Measurements from ENCODE around the gene TPGS2.
"Not testable (repeated sequence)": the region's sequence is repeated elsewhere in the genome, so short reads cannot be mapped to it uniquely, and the experiment has no call there.

The TPGS2 gene, protein sequence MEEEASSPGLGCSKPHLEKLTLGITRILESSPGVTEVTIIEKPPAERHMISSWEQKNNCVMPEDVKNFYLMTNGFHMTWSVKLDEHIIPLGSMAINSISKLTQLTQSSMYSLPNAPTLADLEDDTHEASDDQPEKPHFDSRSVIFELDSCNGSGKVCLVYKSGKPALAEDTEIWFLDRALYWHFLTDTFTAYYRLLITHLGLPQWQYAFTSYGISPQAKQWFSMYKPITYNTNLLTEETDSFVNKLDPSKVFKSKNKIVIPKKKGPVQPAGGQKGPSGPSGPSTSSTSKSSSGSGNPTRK

DNA sequence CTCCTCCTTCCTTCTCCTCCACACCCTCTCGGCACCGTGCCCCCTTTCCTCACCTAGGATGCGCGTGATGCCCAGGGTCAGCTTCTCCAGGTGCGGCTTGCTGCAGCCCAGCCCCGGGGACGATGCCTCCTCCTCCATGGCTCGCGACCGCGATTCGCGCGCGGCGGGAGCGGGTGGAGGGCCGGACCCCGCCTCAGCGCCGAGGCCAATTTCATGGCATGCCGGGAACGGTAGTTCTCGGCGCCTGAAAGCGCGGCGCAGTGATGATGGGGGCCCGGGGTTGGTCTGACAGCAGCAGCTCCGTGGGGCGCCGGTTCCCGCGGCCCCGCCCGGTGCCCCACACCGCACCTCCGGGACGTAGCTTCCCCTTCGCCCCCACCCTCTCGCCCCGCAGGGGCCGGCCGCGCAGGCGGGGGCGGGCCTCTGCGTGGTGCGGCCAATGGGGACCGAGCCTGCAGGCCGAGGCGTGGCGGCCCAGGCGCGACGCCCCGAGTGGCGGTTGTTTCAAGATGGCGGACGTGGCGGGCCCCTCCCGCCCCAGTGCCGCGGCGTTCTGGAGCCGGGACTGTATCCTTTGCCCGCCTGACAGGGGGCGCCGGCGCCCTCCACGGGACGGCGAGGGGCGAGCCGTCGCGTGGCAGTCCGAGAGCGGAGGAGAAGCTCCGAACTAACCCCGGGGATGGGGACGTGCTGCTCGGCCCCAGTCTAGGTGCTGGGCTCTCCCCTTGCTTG, at the start of gene TPGS2, which contains the start of gene KIAA1328:
Gene TPGS2, minus strand, starts transcription at position 373 of the 732 bp plus-strand sequence. Its CDS starts 235 bp downstream, at position 138.
Gene KIAA1328, plus strand, starts transcription at position 498 of the 732 bp plus-strand sequence. Its CDS starts 12 bp downstream, at position 510.
- peak; percentile 87 for DNase-seq

DNA sequence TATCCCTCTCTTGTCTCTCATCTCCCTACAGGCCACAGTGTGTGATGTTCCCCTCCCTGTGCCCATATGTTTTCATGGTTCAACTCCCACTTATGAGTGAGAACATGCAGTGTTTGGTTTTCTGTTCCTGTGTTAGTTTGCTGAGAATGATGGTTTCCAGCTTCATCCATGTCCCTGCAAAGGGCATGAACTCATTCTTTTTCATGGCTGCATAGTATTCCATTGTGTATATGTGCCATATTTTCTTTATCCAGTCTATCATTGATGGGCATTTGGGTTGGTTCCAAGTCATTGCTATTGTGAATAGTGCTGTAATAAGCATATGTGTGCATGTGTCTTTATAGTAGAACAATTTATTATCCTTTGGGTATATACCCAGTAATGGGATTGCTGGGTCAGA, 45.0 kb upstream of the TPGS2 start:
- not testable (repeated sequence) for DNase-seq

DNA sequence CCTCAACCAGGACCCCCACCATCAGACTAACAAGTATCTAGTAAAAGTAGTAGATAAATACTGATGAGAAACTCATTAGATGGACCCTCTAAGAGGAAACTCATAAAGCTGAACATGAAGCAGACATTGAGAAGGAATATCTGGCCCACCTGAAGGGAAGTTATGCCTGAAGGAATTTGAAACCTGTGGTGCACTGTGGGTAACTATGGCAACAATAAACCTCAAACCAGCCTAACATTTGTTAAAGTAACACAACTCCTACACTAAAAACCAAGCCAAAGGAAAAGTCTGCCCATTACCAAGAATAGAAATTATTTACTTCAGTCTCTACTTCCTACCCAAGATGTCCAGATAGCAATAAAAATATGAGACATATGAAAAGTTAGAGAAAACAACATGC, 43.5 kb upstream of the TPGS2 start:
- no peak for DNase-seq

DNA sequence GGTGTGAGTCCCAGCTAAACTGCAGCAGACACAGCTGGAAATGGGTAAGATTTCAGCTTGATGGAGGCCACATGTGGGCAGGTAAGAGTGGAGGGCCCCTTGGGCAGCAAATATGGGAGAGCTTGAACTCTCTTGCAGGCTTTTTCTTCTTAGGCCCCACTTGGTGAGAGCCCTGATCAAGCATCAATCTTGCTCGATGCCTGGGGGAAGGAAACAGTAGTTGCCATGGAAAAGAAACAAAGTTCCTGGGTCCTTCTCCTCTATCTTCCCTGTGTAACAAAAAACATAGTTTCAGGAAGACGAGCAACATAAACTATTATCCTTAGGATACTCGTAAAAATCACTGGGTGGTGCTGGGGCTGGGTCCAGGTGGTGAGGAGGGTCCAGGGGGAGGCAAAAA, 43.0 kb upstream of the TPGS2 start:
- DNase-seq = no peak

DNA sequence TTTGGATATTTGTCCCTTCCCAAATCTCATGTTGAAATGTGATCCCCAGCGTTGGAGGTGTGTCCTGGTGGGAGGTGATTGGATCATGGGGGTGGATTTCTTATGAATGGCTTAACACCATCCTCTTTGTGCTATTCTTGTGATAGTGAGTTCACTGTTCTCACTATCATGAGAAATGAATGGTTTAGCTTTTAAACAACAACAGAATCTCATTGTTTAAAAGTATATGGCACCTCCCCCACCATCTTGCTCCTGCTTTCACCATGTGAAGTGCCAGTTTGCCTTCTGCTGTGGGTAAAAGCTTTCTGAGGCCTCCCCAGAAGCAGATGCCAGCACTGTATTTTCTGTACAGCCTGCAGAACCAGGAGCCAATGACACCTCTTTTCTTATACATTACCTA, 38.3 kb upstream of the TPGS2 start:
- DNase-seq = no peak

DNA sequence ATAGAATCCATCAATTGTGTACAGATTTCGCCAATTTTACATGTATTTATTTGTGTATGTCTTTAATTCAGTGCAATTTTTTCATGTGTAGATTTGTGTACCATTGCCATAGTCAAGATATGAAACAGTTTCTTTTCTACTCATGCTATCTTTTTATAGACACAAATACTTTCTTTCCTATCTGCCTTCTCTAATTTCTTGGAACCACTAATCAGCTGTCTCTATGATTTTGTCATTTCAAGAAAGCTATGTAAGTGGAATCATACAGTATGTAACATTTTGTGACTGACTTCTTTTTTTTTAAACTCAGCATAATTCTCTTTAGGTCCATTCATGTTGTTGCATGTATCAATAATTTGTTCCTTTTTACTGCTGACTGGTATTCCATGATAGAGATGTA, 33.4 kb upstream of the TPGS2 start:
- DNase-seq = no peak

DNA sequence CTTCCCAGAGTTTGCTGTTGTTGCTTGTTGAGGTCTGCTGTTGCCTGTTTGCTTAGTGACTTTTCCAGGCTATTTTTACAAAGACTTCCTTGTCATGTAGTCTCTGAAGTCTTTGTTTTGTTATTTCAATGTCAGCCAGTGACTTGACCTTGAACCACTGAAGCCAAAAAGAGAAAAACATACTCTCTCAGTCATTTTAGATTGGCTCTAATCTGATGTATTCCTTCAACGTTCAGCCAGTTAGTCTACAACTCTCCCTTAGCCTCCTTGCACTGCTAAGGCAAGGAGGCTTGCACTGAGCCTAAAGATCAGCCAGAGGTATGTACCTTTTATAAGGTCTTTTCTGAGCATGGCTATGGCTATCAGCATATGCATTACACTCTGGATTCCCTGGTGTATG, 28.0 kb upstream of the TPGS2 start:
- no peak for DNase-seq

DNA sequence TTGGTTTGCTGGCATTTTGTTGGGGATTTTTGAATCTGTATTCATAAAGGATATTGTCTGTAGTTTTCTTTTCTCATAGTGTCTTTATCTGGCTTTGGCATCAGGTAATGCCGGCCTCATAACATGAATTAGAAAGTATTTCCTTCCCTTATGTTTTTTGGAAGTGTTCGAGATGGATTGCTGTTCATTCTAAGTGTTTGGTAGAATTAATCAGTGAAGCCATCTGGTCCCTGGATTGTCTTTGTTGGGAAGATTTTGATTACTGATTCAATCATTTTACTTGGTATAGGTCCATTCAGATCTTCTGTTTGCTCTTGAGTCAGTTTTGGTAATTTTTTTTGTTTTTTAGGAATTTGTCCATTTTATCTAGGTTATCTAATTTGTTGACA, 22.4 kb upstream of the TPGS2 start:
- no peak for DNase-seq

DNA sequence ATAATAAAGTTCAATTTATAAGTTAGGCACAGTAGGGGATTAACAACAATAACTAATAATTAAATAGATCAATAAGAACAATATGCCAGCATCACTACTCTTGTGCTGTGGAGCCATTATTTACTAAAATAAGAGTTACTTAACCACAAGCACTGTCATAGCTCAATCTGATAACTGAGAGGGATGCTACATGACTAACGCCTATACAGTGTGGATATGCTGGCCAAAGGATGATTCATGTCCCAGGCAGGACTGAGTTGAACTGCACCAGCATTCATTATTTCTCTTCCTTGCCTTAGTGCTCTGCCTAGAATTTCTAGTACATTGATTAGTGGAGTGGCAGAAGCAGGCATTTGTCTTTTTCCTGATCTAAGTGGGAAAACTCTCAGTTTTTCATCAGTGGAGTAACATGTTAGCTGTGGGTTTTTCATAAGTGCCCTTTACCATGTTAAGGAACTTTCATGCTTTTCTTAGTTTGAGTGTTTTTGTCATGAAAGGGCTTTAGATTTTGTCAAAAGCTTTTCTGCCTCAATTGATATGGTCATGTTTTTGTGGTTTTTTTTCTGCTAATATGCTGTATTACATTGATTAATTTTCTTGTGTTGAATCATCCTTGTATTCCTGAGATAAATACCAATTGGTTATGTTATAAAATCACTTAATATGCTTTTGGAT, 21.9 kb upstream of the TPGS2 start:
- no peak for DNase-seq

DNA sequence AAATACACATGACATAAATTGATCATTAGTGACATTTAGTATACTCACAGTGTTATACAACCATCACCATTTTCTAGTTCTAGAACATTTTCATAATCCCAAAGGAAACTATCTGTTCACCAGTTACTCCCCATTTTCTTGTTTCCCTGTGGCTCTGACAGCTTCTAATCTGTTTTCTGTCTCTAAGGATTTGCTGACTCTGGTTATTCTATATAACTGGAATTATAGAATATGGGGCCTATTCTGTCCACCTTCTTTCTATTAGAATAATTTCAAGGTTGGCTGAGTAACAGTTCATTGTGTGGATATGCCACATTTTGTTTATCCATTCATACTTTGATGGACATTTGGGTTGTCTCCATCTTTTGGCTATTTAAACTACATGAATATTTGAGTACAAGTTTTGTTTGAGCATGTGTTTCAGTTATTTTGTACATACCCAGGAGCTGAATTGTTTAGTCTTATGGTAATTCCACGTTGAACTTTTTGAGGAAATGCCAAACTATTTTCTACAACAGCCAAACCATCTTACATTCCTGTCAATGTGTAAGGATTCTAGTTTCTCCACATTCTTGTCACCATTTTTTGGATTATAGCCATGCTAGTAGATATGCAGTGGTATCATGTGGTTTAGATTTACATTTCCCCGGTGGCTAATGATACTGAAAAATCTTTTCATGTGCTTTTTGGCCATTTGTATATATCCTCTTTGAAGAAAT, 20.6 kb upstream of the TPGS2 start:
- DNase-seq = no peak

DNA sequence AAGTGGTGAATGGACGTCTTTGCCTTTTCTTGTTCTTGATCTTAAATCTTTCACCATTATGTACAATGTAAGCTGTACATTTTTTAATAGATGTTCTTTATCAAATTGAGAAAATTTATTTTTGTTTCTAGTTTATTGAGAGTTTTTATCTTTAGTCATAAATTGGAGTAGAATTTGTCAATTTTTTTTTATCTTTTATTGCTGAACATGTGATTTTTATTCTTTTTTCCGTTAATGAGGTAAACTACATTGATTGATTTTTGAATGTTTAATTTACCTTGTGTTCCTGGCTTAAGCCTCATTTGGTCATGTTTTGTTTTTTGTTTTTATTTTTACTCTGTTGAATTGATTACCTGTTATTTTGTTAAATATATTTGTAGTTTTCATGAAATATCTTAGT, 19.8 kb upstream of the TPGS2 start:
- DNase-seq = no peak

DNA sequence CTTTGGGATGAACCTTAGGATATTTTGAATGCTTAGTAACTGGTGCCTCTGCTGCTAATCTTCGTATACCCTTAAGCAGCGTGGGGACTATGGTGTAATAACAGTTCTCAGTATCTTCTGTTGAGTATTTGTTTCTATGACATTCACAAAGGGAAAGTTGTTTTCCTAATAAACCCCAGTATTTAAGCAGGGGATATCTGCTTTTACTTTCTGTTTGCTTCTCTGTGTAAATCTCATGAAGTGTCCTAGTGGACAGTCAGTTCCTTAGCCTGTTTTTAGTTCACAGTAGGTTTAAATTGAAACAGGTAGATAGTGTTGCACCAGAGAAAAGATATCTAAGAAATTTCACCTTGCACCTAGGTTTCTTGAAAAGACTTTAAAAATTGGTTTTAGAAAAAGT, 15.0 kb upstream of the TPGS2 start:
- no peak for DNase-seq

DNA sequence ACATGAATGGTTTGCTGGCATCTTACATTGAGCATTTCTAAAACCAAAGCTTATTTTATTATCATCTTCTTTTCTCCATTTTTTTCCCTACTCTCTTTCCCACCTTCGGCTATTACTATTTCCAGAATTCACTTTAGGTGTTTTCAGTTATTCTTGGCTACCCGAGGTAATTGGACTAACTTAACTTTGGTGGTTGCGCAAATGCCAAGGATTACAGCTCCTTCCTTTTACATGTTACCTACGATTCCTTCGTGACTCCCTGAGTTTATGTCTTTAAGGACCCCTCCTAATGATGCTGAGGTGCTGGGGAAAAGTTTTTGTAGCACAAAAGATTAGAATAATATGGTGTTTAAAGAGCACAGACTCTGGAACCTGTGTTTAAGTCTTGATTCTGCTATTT, 14.4 kb upstream of the TPGS2 start:
- DNase-seq = no peak

DNA sequence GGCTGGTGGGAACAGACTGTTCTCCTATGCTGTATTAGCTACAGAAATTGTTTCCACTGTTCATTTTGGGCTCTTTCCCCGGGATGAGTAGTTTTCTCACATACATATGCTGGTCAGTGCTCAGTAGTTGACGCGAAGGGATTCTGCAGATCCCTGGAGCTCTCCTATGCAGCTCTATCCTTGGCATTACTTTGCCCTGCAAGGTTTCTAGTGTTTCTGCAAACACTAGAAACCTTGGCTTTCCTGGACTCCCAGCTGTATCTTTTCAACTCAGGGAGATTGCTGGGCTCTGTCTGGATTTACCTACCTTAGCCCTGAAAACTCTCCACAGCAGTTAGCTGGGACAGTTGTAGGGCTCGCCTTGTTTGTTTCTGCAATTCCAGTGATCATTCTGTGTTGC, 11.0 kb upstream of the TPGS2 start:
- no peak for DNase-seq

DNA sequence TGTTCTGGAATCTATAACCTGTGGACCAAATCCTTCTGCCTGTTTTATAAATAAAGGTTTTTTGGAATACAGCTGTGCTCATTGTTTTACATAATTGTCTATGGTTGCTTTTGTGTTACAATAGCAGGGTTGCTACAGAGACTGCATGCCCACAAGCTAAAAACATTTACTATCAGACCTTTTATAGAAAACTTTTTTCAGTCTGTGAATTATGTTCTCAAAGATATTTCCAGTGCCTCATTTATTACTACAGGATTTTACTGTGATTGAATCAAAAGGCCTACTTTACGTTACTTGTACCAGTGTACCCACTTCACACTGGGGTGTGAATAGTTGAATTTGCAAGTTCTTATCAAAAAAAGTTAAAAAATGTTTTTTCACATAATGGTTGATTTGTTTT, 7.1 kb upstream of the TPGS2 start:
- DNase-seq = no peak

DNA sequence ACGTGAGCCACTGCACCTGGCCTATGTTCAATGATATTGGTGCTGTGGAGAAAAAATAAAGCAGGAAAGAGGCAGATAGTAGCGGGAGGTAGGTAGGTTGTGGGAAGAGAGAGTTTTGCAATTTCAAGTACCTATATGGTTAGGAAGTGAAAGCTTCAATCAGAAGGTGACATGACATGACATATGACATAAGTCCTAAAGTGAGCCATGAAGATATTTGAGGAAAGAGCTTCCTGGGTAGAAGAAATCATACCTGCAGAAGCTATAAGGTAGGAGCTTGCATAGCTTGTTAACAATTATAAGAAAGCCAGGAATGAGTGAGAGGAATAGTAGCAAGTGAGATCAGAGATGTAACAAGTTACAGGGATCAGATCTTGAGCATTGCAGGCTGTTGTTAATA, 4.3 kb upstream of the TPGS2 start:
- no peak for DNase-seq

DNA sequence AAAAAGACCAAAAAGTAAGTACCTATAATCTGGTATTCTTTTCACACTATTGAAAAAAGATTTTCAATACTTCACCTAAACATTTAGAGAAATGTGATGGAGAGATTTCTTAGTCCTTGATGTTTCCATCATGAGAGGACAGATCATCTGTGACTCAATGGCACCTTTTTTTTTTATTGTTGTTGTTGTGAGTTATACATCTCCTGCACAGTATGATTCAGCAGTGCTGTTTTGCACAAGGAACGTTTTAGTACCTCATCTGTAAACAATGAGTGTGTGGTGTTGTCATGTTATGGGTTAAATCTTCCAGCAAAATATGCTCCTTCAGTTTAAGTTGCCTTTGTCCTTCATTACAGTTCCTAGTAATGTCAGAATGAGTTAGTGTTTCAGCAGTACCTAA, 2.3 kb upstream of the TPGS2 start:
- DNase-seq = no peak

DNA sequence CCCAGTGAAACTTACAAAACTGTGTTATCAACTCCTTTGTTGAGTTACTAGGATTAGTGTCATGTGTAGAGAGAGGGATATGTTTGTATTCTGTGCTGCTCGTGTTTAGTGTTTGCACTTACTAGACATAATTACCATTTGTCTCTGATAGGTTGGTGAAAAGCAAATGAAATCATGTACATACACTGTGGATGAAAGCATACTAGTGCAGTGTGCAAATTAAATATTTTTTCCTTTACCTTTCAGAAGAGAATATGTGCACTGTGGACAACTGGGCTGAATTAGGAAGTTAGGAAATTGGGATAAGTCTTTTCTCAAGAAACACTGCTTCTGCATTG, 1.3 kb upstream of the TPGS2 start:
- DNase-seq = no peak

DNA sequence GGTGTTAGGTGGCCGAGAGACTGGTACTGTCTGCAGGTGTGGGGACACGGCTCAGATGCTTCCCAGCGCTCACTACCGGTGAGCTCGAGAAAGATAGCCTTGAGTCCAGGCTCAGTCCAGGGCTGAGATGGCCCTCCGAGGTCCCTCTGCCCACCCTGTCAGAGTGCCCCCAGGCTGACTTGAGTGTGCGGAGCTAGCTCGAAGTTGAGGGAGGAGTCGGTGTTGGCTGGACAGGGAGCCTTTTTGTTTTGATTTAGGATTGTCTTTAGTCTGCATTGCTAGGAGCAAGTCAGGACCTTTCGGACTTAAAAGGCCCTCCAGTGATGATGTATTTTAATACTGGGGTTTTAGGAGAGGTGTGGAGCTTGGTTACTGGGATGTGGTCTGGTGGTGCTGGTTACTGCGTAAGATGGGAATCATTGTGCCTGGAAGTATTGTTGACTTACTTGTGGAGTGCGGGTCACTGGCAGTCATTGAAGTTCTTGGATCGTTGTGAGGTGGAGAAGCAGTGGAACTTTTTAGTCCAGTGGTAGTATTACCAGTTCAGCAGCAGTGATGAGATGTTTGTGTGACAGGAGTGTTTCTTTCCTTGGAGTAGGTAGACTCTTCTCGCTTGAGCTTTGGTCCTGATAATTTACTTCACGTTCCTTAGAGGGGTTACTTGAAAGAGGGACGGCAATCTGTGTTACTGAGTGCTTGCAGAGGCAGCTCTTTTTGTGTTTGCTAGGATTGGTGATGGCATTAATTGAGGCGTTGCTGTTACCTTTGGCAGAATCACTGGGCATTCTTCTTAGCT, 758 bp upstream of the TPGS2 start:
- DNase-seq = no peak

DNA sequence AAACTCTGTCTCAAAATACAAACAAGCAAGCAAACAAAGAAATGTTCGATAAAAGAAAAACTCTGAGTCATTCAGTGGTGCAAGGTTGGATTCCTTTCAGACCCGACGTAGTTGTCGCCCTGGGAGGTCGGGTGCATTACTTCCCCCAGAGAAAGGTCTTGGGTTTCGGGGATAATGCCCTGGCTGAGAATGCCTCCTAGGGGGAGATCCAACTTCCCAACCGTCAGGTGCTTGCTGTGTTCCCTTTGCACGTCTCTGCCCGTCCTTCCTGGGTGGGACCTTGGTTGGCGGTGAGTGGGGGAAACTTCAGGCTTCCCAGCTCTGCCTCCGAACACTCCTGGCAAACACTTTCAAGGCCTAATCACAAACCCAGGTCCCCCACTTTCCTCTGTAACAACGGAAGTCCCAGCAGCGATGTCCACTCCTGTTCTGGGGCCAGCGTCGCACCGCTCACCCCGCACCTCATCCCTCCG, 609 bp downstream of the TPGS2 start:
- DNase-seq = peak; percentile 19

DNA sequence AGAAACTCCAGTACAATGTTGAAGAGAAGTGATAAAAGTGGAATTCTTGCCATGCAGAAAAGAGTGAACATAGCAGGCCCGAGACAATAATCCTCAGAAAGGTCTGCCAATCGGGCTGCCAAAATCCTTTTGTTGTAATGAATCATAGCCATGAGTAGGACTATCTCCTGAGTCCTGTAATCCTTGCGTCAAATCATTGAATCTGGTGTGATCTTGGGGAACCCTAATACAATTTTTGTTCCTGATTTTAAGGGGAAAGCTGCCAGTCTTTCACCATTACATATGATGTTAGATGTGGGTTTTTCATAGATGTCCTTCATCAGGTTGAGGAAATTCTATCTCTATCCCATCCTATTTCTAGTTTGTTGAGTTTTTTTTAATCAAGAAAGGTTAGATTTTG, 2.2 kb downstream of the TPGS2 start:
- DNase-seq = no peak

DNA sequence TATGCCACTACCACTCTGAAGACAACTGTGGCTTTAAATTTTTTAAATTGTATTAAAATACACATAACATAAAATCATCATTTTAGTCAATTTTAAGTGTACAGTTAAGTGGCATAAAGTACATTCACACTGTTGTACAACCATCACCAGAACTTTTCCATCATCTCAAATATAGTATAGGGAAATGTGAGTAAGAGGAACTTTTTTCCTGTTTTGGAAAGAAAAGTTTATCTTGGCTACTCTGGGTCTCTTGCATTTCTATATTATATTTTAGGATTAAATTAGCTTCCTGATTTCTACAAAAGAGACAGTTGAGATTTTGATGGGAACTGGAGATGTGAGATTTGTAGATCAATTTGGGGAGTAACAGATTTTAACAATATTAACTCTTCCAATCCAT, 3.3 kb downstream of the TPGS2 start:
- no peak for DNase-seq

DNA sequence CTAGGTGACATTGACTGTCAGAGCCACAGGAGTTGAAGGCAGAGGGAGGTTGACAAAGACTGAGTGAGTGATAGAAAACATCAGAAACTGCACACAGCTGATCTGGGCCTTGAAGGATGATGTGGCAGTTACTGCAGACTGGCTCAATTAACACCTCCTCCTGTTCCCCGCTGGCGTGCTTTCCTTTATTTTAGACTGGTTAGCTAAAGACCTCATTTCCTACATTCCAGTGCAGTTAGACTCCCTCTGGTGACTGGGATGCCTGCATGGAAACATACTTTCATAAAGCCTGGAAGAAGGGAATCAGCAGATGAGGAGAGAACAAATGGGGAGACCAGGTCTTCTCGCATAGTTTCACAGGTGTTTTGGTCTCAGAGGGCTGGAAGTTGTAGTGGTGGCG, 7.1 kb downstream of the TPGS2 start:
- DNase-seq = no peak

Data from stimulated activated CD4-positive, alpha-beta T cell treated with anti-CD3 and anti-CD28 coated beads, Interleukin-4, amount 100 ng/mL, for 1 hour (primary cell).